Effector memory CD4-positive, alpha-beta T cell (primary cell): Measurements from ENCODE around the gene TCERG1L.

ENCODE experiments used
- DNase-seq, 3 donors: peaks; one replicate each; pipeline ENCODE4 v3.0.0-alpha.2; 2020
- H3K27ac ChIP-seq: 2 replicates; pipeline ENCODE4 v1.7.0; 2013; ENCODE audit warnings: mild to moderate bottlenecking, low read length, moderate library complexity; ENCODE audit not compliant: insufficient read depth, poor library complexity, severe bottlenecking
- H3K27me3 ChIP-seq: replicated peaks from 2 replicates; pipeline ENCODE4 v1.7.0; 2013; ENCODE audit warnings: mild to moderate bottlenecking, low read length; ENCODE audit not compliant: insufficient read depth, control insufficient read depth, poor library complexity, severe bottlenecking
- H3K36me3 ChIP-seq: 2 replicates; pipeline ENCODE4 v1.7.0; 2013; ENCODE audit warnings: mild to moderate bottlenecking, low read length, moderate library complexity; ENCODE audit not compliant: control insufficient read depth, insufficient read depth
- H3K4me1 ChIP-seq: 2 replicates; pipeline ENCODE4 v1.7.0; 2013; ENCODE audit warnings: low read length, mild to moderate bottlenecking; ENCODE audit not compliant: control insufficient read depth, insufficient read depth, poor library complexity, severe bottlenecking
- H3K4me3 ChIP-seq: 2 replicates; pipeline ENCODE4 v1.7.0; 2013; ENCODE audit warnings: low read length, low read depth, mild to moderate bottlenecking; ENCODE audit not compliant: insufficient read depth, poor library complexity, severe bottlenecking
- H3K9me3 ChIP-seq: 2 replicates; pipeline ENCODE4 v1.7.0; 2013; ENCODE audit warnings: mild to moderate bottlenecking, low read length, moderate library complexity; ENCODE audit not compliant: control insufficient read depth

The TCERG1L gene

DNA sequence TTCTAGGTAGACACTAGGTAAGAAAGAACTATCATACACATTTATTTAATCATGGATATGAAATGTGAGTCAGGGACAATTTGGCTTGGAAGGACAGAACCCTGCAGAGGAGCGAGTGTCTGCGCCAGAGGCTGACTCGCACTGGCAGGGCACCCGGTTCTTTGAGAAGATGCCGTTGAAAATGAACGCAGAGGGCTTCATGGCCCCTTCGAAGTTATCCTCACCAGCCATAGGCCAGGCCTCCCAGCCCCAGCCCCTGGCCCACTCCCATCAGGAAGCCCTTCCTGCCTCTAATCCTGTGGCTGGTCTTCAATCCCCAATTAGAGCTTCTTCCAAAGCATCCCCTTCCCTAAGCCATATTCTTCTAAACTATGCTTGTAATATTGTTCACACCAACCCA is 239.8 kb downstream of the TCERG1L start:
- no peak overlapping the region for H3K4me3 ChIP-seq
- H3K9me3 ChIP-seq, result no peaks in the 10 kb centered on the region
- H3K4me1 ChIP-seq, result no peaks in the 10 kb centered on the region
- H3K27me3 ChIP-seq, result no peaks in the 10 kb centered on the region
- DNase-seq, result no peak
- H3K36me3 ChIP-seq, result no peaks in the 10 kb centered on the region
- no peak overlapping the region for H3K27ac ChIP-seq

DNA sequence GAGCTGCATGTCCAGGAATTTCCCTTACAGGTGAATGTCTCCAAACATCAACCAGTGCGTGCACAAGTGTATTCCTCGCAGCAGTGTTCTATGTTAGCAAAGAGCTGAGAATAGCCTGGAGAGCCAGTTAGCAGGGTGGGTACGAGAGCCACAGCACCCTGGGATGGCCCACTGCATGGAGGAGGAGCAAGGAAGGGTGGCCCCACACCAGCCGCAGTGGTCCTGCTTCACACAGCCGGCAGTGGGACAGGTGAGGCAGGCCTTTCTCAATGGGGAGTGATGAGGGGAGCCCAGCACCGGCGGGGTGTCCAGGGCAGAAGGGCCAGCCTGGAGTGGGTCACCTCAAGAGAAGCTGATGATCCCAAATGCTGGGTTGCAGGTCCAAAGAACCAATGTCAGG is 240.7 kb downstream of the TCERG1L start:
- H3K27ac ChIP-seq, result no peak overlapping the region
- H3K4me3 ChIP-seq, result no peak overlapping the region
- DNase-seq, result no peak
- H3K4me1 ChIP-seq, result no peaks in the 10 kb centered on the region
- H3K36me3 ChIP-seq, result no peaks in the 10 kb centered on the region
- H3K27me3 ChIP-seq, result no peaks in the 10 kb centered on the region
- no peaks in the 10 kb centered on the region for H3K9me3 ChIP-seq

DNA sequence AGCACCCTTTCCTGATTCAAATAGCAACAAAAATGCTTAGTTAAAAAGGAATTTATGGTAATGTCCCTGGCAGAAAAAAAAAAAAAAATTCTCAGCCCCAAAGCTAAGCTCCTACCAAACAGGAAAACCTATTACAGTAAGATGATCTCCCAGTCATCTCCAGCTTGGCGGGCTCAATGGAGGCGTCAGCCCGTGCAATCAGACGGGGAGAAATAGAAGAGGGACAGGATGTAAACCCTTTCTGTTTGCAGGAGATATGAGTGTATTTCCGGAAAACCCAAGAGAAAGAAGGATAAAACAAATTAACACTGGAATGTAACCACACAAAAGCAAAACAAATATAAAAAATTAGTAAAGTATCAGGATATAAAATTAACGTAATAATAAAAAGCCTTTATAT is 242.8 kb downstream of the TCERG1L start:
- Histone ChIP-seq H3K27ac (no peak overlapping the region), H3K9me3 (no peaks in the 10 kb centered on the region), H3K4me1 (no peaks in the 10 kb centered on the region), H3K36me3 (no peaks in the 10 kb centered on the region), H3K27me3 (no peaks in the 10 kb centered on the region), H3K4me3 (no peak overlapping the region)
- DNase-seq, result no peak

DNA sequence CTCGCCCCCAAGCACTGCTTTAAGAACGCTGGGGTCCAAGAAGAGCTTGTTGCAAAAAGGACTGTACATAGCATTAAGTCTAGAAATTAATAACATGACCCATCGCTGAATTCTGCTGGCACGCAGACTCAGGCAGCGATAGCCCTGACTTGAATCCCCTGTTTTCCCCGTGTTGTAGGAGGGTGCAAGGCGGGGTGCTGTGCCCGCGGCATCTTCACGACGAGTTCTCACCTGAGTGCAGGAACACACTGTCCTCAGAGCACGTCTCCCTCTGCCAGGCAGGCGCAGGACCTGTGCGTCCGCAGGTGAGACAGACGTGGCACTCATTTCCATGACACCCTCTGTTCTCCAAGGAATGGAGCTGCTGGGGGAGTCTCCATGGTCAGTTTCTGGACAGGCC is 243.2 kb downstream of the TCERG1L start:
- H3K9me3 ChIP-seq, result no peaks in the 10 kb centered on the region
- H3K4me1 ChIP-seq, result no peaks in the 10 kb centered on the region
- H3K27me3 ChIP-seq, result no peaks in the 10 kb centered on the region
- H3K36me3 ChIP-seq, result no peaks in the 10 kb centered on the region
- DNase-seq, result no peak
- H3K4me3 ChIP-seq, result no peak overlapping the region
- no peak overlapping the region for H3K27ac ChIP-seq

DNA sequence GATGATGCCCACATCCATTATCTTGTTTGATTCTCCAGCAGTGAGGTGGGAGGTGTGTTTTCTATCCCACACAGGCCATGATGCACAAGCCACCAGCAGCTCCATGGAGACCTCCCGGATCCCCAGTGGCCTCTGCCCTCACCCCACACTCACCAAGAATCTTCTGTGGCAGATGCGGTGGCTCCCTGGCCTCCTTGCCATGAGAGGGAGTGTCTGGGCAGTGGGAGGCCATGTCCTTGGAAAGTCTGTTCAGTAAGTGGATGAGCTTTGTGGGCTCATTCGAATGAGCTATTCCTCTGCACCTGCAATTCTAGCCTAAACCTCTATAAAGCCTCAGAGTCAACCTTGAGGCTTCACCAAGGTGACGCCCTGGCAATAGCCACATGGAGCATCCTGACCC is 243.8 kb downstream of the TCERG1L start:
- no peaks in the 10 kb centered on the region for H3K9me3 ChIP-seq
- H3K4me3 ChIP-seq, result no peak overlapping the region
- no peak overlapping the region for H3K27ac ChIP-seq
- H3K4me1 ChIP-seq, result no peaks in the 10 kb centered on the region
- no peak for DNase-seq
- no peaks in the 10 kb centered on the region for H3K36me3 ChIP-seq
- H3K27me3 ChIP-seq, result no peaks in the 10 kb centered on the region

DNA sequence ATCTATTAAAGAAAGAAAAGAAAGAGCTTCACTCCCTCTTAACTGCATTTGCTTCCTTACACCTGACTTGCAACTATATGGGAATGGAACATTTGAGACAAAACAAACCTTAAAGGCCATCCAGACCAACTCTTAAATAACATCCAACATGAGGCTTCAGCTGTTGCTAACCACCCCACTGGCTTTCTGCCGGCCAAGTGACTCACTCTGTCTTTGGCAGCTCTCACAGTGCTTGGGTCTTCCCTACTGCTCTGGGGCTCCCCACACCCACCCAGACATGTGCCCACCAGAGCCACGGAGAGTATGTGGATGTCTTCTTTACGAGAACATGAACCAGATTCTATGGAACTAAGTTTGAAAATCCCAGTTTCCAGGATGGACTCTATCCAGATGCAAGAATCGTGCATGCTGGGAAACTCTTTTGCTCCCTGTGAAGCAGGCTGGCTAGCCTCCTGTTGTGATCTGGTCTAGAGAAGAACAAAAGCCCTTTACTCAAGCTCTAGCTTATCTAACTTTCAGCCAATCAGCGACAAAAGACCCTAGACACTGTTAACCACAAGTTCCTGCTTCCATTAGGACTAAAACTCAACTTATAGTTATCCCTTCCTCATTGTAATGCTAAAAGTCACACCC is 245.7 kb downstream of the TCERG1L start:
- Histone ChIP-seq H3K36me3 (no peaks in the 10 kb centered on the region), H3K9me3 (no peaks in the 10 kb centered on the region), H3K27ac (no peak overlapping the region), H3K4me1 (no peaks in the 10 kb centered on the region), H3K4me3 (no peak overlapping the region), H3K27me3 (no peaks in the 10 kb centered on the region)
- no peak for DNase-seq

DNA sequence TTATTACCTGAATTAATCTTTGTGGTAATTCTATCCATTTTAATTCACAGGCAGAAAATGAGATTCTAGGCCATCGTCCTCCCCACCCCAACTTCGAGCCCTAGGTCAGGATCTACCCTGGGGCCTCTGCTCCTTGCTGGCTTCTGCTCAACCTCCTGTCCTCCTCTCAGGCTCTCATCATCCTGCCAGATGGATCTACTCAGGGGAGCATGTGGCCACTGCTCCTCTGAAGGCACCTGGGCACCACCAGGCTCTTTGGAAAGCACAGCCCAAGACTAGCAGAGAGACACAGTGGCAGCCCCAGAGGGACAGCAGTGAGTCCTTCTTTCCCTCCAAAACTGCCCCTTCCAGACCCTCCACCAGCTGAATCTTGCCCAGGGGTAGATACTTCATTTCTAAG is 248.2 kb downstream of the TCERG1L start:
- no peaks in the 10 kb centered on the region for H3K27me3 ChIP-seq
- H3K4me3 ChIP-seq, result no peak overlapping the region
- no peak overlapping the region for H3K27ac ChIP-seq
- DNase-seq, result no peak
- H3K4me1 ChIP-seq, result no peaks in the 10 kb centered on the region
- H3K36me3 ChIP-seq, result no peaks in the 10 kb centered on the region
- no peaks in the 10 kb centered on the region for H3K9me3 ChIP-seq

DNA sequence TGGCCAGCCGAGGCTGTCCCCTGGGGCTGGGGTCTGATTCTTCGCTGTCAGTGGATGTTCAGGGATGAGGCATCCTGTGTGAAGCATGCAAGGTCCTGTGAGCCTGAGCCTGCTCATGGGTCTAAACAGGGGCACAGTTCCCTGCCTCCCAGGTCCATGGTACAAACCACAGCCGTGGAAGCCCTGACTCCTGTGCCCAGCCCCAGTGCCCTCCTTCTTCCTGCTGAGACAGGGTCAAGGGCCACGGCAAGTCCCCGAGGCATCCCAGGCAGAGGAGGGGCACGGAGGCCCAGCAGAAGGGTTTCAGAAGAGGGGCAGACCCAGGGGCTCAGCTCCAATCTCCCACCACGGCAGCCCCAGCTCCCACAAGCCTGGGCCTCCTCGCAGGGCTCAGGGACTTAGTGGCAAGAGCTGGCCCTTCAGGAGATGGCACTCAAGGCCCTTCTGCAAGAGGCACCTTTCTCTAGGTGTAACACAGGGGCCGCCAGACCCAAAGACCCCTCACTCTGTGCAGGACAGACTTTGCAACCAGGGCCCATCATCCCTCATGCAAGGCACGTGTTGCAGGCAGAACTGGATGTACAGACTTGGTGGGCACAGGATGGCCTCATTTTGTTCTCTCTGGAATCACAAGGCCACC is 248.8 kb downstream of the TCERG1L start:
- DNase-seq, result no peak
- H3K4me1 ChIP-seq, result no peaks in the 10 kb centered on the region
- no peaks in the 10 kb centered on the region for H3K9me3 ChIP-seq
- no peaks in the 10 kb centered on the region for H3K27me3 ChIP-seq
- H3K36me3 ChIP-seq, result no peaks in the 10 kb centered on the region
- no peak overlapping the region for H3K27ac ChIP-seq
- no peak overlapping the region for H3K4me3 ChIP-seq

DNA sequence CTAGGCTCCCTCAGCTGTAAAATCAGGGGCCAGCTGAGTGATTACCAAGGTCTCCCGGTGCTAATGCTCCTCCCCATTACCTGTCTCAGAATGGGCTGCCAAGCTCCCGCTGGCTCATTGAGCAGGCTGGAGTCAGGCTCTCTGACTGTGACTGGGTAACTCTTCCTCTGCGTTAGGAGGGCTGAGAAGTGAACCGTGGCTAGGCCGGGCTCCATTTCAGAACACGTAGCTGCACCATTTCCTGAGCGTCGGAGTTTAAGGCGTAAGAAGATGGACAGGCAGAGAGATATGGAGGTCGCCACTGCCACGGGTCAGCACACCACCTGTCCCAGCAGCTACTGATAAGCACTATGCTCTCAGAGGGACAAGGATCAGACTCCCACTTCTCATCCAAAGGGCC is 250.3 kb downstream of the TCERG1L start:
- Histone ChIP-seq H3K4me3 (no peak overlapping the region), H3K27me3 (no peaks in the 10 kb centered on the region), H3K27ac (no peak overlapping the region), H3K9me3 (no peaks in the 10 kb centered on the region), H3K4me1 (no peaks in the 10 kb centered on the region), H3K36me3 (no peaks in the 10 kb centered on the region)
- DNase-seq, result no peak

DNA sequence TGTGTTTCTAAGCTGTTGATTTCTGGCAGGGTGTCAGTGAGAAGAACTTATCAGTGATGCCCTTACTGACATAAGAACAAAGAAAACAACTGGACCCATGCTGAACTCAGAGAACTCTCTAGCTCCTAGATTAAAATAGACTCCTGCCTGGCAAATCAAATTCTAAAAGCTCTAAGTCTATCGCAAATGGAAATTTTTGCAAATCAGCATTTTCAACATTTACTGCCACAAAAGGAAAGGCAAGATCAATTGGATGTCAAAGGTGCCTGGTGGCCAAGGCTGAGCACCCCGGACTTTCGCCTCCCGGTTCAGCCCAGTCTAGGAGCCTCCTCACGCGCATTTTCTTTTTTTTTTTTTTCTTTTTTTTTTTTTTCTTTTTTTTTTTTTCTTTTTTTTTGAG is 251.6 kb downstream of the TCERG1L start:
- DNase-seq, result no peak
- no peaks in the 10 kb centered on the region for H3K9me3 ChIP-seq

More for the DNA sequence above, 251.6 kb downstream of the TCERG1L start:
- no peak overlapping the region for H3K4me3 ChIP-seq
- H3K4me1 ChIP-seq, result no peaks in the 10 kb centered on the region
- H3K36me3 ChIP-seq, result no peaks in the 10 kb centered on the region
- H3K27me3 ChIP-seq, result no peaks in the 10 kb centered on the region
- H3K27ac ChIP-seq, result no peak overlapping the region
